Measurements from ENCODE around the gene TCFL5.
A peak's percentile ranks its signal among the peaks of the same experiment; 100 is the strongest.

DNA sequence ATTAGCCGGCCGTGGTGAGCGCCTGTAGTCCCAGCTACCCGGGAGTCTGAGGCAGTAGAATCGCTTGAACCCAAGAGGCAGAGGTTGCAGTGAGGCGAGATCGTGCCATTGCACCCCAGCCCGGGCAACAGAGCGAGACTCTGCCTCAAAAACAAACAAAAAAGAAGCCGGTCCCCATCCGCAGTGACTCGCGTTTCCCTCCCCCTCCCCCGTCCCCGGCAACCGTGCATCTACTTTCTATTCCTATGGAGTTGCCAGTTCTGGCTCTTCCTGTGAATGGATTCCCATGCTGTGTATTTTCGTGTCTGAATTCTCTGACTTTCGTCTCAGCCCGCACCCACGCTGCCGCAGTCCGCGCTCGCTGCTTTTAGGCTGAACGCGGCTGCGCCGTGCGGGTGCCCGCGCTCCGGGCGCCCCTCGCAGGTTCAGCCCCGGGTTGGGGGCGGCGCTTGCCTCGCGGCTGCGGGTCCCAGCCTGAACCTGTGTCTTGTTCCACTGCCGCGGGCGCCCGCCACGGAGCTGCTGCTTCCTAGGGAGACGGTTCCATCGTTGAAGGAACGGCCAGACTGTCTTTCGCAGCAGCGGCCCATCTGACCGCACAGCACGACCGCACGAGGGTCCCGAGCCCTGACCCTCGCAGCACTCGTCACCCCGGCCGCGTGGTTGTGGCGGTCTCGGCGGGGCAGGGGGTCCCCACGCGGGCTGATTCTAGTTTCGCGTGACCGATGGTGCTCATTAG is 66.4 kb downstream of the TCFL5 start:
- TF ChIP-seq, protein P1, sequence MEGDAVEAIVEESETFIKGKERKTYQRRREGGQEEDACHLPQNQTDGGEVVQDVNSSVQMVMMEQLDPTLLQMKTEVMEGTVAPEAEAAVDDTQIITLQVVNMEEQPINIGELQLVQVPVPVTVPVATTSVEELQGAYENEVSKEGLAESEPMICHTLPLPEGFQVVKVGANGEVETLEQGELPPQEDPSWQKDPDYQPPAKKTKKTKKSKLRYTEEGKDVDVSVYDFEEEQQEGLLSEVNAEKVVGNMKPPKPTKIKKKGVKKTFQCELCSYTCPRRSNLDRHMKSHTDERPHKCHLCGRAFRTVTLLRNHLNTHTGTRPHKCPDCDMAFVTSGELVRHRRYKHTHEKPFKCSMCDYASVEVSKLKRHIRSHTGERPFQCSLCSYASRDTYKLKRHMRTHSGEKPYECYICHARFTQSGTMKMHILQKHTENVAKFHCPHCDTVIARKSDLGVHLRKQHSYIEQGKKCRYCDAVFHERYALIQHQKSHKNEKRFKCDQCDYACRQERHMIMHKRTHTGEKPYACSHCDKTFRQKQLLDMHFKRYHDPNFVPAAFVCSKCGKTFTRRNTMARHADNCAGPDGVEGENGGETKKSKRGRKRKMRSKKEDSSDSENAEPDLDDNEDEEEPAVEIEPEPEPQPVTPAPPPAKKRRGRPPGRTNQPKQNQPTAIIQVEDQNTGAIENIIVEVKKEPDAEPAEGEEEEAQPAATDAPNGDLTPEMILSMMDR (IDR thresholded peaks at IDR 0.05; ENCODE audit: extremely low read depth in 1 of 2, insufficient read depth in 1 of 2, low read depth in 1 of 2, low read length in 2 of 2) = no peak
- TF ChIP-seq POLR2A (IDR thresholded peaks at IDR 0.05; ENCODE audit: low read depth, low read length) (no peak), JUN (IDR thresholded peaks at IDR 0.05; ENCODE audit: borderline replicate concordance, insufficient read depth, insufficient read length, low read depth) (no peak), EZH2 (IDR thresholded peaks at IDR 0.05; ENCODE audit: borderline replicate concordance, low read depth, low read length, severe bottlenecking) (no peak), FOS (IDR thresholded peaks at IDR 0.05; ENCODE audit: borderline replicate concordance, insufficient read depth, low read length) (no peak), POLR2AphosphoS5 (IDR thresholded peaks at IDR 0.05; ENCODE audit: insufficient read depth, low read depth, low read length) (peak; percentile 14), MYC (IDR thresholded peaks at IDR 0.05; ENCODE audit: low read depth, low read length) (no peak)
- TF ChIP-seq, protein P2, sequence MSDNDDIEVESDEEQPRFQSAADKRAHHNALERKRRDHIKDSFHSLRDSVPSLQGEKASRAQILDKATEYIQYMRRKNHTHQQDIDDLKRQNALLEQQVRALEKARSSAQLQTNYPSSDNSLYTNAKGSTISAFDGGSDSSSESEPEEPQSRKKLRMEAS (IDR thresholded peaks at IDR 0.05; ENCODE audit: insufficient read depth, insufficient read length) = no peak

All from endothelial cell of umbilical vein (primary cell).